Panc1 (cell line): ENCODE measurements around the gene TOP2A.

ENCODE experiments used
- CTCF ChIP-seq: fragments of 450-650 bp; IDR thresholded peaks from 2 replicates; pipeline ENCODE4 v1.5.1; 2017; ENCODE audit warnings: mild to moderate bottlenecking
- POLR2AphosphoS5 ChIP-seq: IDR thresholded peaks from 2 replicates; pipeline ENCODE4 v1.6.1; 2012; ENCODE audit warnings: mild to moderate bottlenecking, low read depth, low read length, moderate library complexity
- SIN3A ChIP-seq: IDR thresholded peaks from 2 replicates; pipeline ENCODE4 v1.6.1; 2012; ENCODE audit warnings: low read depth, mild to moderate bottlenecking, low read length, moderate library complexity, borderline replicate concordance; ENCODE audit not compliant: insufficient read depth

- no peak for TF ChIP-seq CTCF
- TF ChIP-seq POLR2AphosphoS5: no peak
- TF ChIP-seq SIN3A: no peak
Measured at GRCh38 chr17:40360091-40360490, 57.6 kb downstream of the TOP2A start.
